Endothelial cell of umbilical vein (primary cell): Measurements from ENCODE around the gene HTR3C. TPM values are rescaled to one million over a fixed set of nuclear protein-coding genes. Genes with fewer than 3 reads are reported as not detected.

Experiments
- BruUV-seq: library from RNA; stranded (reverse); fragments of 400-500 nt; replicated peaks from 2 replicates; lab custom pipeline; 2021; lab: Mats Ljungman, UMichigan
- CTCF ChIA-PET: fragments of 300-600, 350-600 bp; sonication (Branson Sonifier 250); formaldehyde crosslinking; loops from one replicate; lab custom pipeline; 2021; ENCODE audit warnings: antibody characterized with exemption, inconsistent platforms; lab: Charles Lee
- POLR2A ChIA-PET: fragments of 300-600, 350-600 bp; sonication (Branson Sonifier 250); formaldehyde crosslinking; loops from one replicate; lab custom pipeline; 2021; ENCODE audit warnings: antibody characterized with exemption, inconsistent platforms; lab: Charles Lee
- DNase-seq: peaks from one replicate; pipeline ENCODE4 v3.0.0-alpha.2; 2011; ENCODE audit warnings: low read depth, low spot score
- FAIRE-seq: peaks from 2 replicates; lab custom pipeline; 2011; peaks lifted over from hg19 to GRCh38; lab: Jason Lieb, UNC
- H2AFZ ChIP-seq: 2 replicates; pipeline ENCODE4 v1.6.0; 2012; ENCODE audit warnings: low read depth, low read length, control low read depth, inconsistent platforms
- H3K27ac ChIP-seq: 2 replicates; pipeline ENCODE4 v1.5.1; 2011; ENCODE audit warnings: low read depth, mild to moderate bottlenecking, control low read depth, low read length, moderate library complexity; ENCODE audit not compliant: insufficient read depth
- H3K27me3 ChIP-seq, 2 experiments: 2 replicates each; pipeline versions ENCODE4 v1.6.0 to v1.6.1; 2011; ENCODE audit warnings: low read length in 2 of 2, mixed read lengths in 1 of 2; ENCODE audit not compliant: control insufficient read depth in 2 of 2, insufficient read depth in 2 of 2
- H3K36me3 ChIP-seq, 2 experiments: 2 replicates in 1 of 2; 3 replicates in 1 of 2; pipeline ENCODE4 v1.5.1; 2011; ENCODE audit warnings: low read length in 2 of 2, mild to moderate bottlenecking in 1 of 2, moderate library complexity in 1 of 2; ENCODE audit not compliant: control insufficient read depth in 2 of 2, insufficient read depth in 2 of 2; ENCODE audit errors: extremely low read depth in 1 of 2
- H3K4me1 ChIP-seq: 3 replicates; pipeline ENCODE4 v1.5.1; 2011; ENCODE audit warnings: mild to moderate bottlenecking, low read length; ENCODE audit not compliant: control insufficient read depth, insufficient read depth; ENCODE audit errors: extremely low read depth
- H3K4me2 ChIP-seq: 2 replicates; pipeline ENCODE4 v1.6.1; 2011; ENCODE audit warnings: low read length, control low read depth, mixed read lengths; ENCODE audit not compliant: insufficient read depth
- H3K4me3 ChIP-seq, 3 experiments: fragments of 200-600 bp in 1 of 3; sonication (generic), shearing (Covaris generic) in 1 of 3; replicated peaks in 1 of 3; 2 replicates each; pipeline ENCODE4 v1.5.1; 2011 to 2016; ENCODE audit warnings: control low read depth in 3 of 3, low read length in 3 of 3, mild to moderate bottlenecking in 2 of 3, inconsistent platforms in 1 of 3, low read depth in 1 of 3, moderate library complexity in 1 of 3; ENCODE audit not compliant: insufficient read depth in 1 of 3
- H3K79me2 ChIP-seq: 2 replicates; pipeline ENCODE4 v1.6.0; 2012; ENCODE audit warnings: low read length, inconsistent platforms; ENCODE audit not compliant: control insufficient read depth, insufficient read depth
- H3K9ac ChIP-seq: replicated peaks from 2 replicates; pipeline ENCODE3; 2011; ENCODE audit warnings: low read length, control low read depth; ENCODE audit not compliant: insufficient read depth; ENCODE audit errors: extremely low read depth
- H3K9me1 ChIP-seq: replicated peaks from 3 replicates; pipeline ENCODE4 v1.6.0; 2011; ENCODE audit warnings: mild to moderate bottlenecking, low read length; ENCODE audit not compliant: control insufficient read depth, insufficient read depth; ENCODE audit errors: extremely low read depth
- H3K9me3 ChIP-seq: replicated peaks from 2 replicates; pipeline ENCODE4 v1.5.1; 2012; ENCODE audit warnings: low read length, inconsistent platforms; ENCODE audit not compliant: control insufficient read depth, insufficient read depth
- H4K20me1 ChIP-seq: replicated peaks from 2 replicates; pipeline ENCODE3; 2011; ENCODE audit warnings: mild to moderate bottlenecking, low read length; ENCODE audit not compliant: control insufficient read depth, insufficient read depth; ENCODE audit errors: extremely low read depth
- EZH2 ChIP-seq: IDR thresholded peaks from 2 replicates; pipeline ENCODE4 v1.6.1; 2012; ENCODE audit warnings: borderline replicate concordance, low read depth, mild to moderate bottlenecking, moderate library complexity, low read length, inconsistent platforms; ENCODE audit not compliant: severe bottlenecking
- FOS ChIP-seq: IDR thresholded peaks from 2 replicates; pipeline ENCODE4 v1.6.1; 2011; ENCODE audit warnings: mild to moderate bottlenecking, low read length, moderate library complexity, borderline replicate concordance; ENCODE audit not compliant: insufficient read depth
- GATA2 ChIP-seq: IDR thresholded peaks from 2 replicates; pipeline ENCODE4 v1.7.0; 2011; ENCODE audit warnings: low read depth, mild to moderate bottlenecking, moderate library complexity, mixed read lengths, low read length; ENCODE audit not compliant: insufficient read length, insufficient read depth
- JUN ChIP-seq: IDR thresholded peaks from 2 replicates; pipeline ENCODE4 v1.6.1; 2011; ENCODE audit warnings: borderline replicate concordance, low read depth; ENCODE audit not compliant: insufficient read length, insufficient read depth
- MYC ChIP-seq: IDR thresholded peaks from one replicate; pipeline ENCODE4 v1.6.1; 2011; ENCODE audit warnings: mild to moderate bottlenecking, low read depth, low read length
- POLR2A ChIP-seq: IDR thresholded peaks from 2 replicates; pipeline ENCODE4 v1.6.1; 2012; ENCODE audit warnings: low read depth, mild to moderate bottlenecking, control low read depth, low read length
- POLR2AphosphoS5 ChIP-seq: IDR thresholded peaks from 2 replicates; pipeline ENCODE4 v1.6.1; 2012; ENCODE audit warnings: low read depth, mild to moderate bottlenecking, control low read depth, low read length, moderate library complexity; ENCODE audit not compliant: insufficient read depth
- dilution Hi-C: fragments of 300-500 bp; cut with MboI; formaldehyde crosslinking; loops from one replicate; pipeline ENCODE4 v1.15.0; 2019; ENCODE audit warnings: low sequenced_read_pairs; ENCODE audit not compliant: extremely low pct_ligation_motif_present
- intact Hi-C: fragments of 100-400 bp; cut with micrococcal nuclease; formaldehyde crosslinking; loops from one replicate; pipeline ENCODE4 v1.10.0; 2022
- polyA plus RNA-seq, 4 experiments: library from polyadenylated mRNA; depleted of rRNA in 3 of 4; stranded (reverse) in 3 of 4; unstranded in 1 of 4; fragments of >200 nt; gene quantifications; 2 replicates each; pipeline versions ENCODE4 v1.2.1 to v1.2.3, GENCODE V29; 2011 to 2012; ENCODE audit warnings: missing spikeins in 1 of 4
- total RNA-seq: library from RNA; stranded (reverse); gene quantifications from 2 replicates; pipeline ENCODE4 v1.2.3, GENCODE V29; 2021
- TF ChIP-seq, protein P1 (sequence below), 2 donors: IDR thresholded peaks; 1 replicate in 1 of 2; 2 replicates in 1 of 2; pipeline ENCODE4 v1.5.1; 2011; ENCODE audit warnings: low read length in 2 of 2, mild to moderate bottlenecking in 2 of 2, moderate library complexity in 2 of 2, control low read depth in 1 of 2, inconsistent platforms in 1 of 2, low read depth in 1 of 2; ENCODE audit not compliant: insufficient read depth in 1 of 2; ENCODE audit errors: extremely low read depth in 1 of 2
- TF ChIP-seq, protein P2 (sequence below): IDR thresholded peaks from 2 replicates; pipeline ENCODE4 v1.6.1; 2011; ENCODE audit not compliant: insufficient read depth, insufficient read length

The HTR3C gene
- total and polyA plus RNA-seq, 2 donors (not counting 3 experiments of a cell fraction or from before 2014, with no cell fraction given), result not detected

DNA sequence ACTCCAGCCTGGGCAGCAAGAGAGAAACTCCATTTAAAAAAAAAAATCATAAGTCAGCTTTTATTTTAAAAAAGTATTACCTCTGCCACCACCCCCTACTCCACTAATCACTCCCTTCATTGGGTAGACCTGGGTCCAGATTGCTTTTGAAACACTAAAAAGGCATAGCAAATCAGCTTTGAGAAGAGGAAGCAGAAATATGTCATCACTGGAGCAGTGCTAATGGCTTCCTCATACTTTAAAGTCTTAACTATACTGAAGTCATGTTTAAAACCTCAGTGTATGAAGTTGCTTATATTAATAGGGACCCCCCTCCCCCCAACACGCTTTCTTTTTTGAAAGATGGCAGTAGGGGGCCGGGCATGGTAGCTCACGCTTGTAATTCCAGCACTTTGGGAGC, 22.3 kb upstream of the HTR3C start:
- no peak for DNase-seq
- Histone ChIP-seq H3K9me1 (no peaks in the 10 kb centered on the region), H3K9me3 (no peaks in the 10 kb centered on the region), H2AFZ (no peak overlapping the region), H3K4me2 (no peak overlapping the region), H4K20me1 (no peaks in the 10 kb centered on the region), H3K9ac (no peak overlapping the region), H3K79me2 (no peaks in the 10 kb centered on the region), H3K4me1 (no peaks in the 10 kb centered on the region), H3K27ac (no peak overlapping the region), H3K36me3 (no peaks in the 10 kb centered on the region), H3K27me3 (peaks cover 12 to 14% of the 10 kb centered on the region in 2 experiments), H3K4me3 (no peak overlapping the region)
- dilution Hi-C loops, result no loop called here
- CTCF ChIA-PET, result interaction anchor here (1.1 to 1.9 kb wide), 2 partner anchors 11 to 58 kb away, joined by 3 to 4 read pairs; no protein-coding TSS in a partner anchor
- no peak for FAIRE-seq
- TF ChIP-seq POLR2AphosphoS5, result no peak
- TF ChIP-seq, protein P1, sequence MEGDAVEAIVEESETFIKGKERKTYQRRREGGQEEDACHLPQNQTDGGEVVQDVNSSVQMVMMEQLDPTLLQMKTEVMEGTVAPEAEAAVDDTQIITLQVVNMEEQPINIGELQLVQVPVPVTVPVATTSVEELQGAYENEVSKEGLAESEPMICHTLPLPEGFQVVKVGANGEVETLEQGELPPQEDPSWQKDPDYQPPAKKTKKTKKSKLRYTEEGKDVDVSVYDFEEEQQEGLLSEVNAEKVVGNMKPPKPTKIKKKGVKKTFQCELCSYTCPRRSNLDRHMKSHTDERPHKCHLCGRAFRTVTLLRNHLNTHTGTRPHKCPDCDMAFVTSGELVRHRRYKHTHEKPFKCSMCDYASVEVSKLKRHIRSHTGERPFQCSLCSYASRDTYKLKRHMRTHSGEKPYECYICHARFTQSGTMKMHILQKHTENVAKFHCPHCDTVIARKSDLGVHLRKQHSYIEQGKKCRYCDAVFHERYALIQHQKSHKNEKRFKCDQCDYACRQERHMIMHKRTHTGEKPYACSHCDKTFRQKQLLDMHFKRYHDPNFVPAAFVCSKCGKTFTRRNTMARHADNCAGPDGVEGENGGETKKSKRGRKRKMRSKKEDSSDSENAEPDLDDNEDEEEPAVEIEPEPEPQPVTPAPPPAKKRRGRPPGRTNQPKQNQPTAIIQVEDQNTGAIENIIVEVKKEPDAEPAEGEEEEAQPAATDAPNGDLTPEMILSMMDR (IDR thresholded peaks at IDR 0.05; ENCODE audit: extremely low read depth in 1 of 2, insufficient read depth in 1 of 2, low read depth in 1 of 2, low read length in 2 of 2), result no peak
- no peak for TF ChIP-seq EZH2
- no peak for TF ChIP-seq POLR2A
- no peak for TF ChIP-seq JUN
- TF ChIP-seq MYC, result no peak
- TF ChIP-seq, protein P2, sequence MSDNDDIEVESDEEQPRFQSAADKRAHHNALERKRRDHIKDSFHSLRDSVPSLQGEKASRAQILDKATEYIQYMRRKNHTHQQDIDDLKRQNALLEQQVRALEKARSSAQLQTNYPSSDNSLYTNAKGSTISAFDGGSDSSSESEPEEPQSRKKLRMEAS, result no peak
- no peak for TF ChIP-seq GATA2
- TF ChIP-seq FOS, result no peak
- no TSS peak for BruUV-seq
- intact Hi-C loops, result no loop called here
- POLR2A ChIA-PET, result no interaction called here
